G401.6 (cell line): ENCODE measurements around the gene HMBS.
"Not testable (repeated sequence)": the region's sequence is repeated elsewhere in the genome, so short reads cannot be mapped to it uniquely, and the experiment has no call there.

ENCODE experiments used
- FAIRE-seq: peaks from 2 replicates; lab custom pipeline; 2012; peaks lifted over from hg19 to GRCh38; lab: Jason Lieb, UNC

The HMBS gene

GRCh38 chr11:119118946-119119345, 34.3 kb downstream of the HMBS start:
- no peak for FAIRE-seq

- FAIRE-seq, result no peak
Measured at GRCh38 chr11:119120639-119121007, 35.9 kb downstream of the HMBS start.

GRCh38 chr11:119121008-119121810, 36.5 kb downstream of the HMBS start, which contains the start of gene HINFP:
Gene HINFP, plus strand, starts transcription at chr11:119121580. Its CDS starts 5,365 bp downstream, at chr11:119126945.
- FAIRE-seq, result peak; percentile 98

GRCh38 chr11:119121811-119122124, 37.1 kb downstream of the HMBS start:
- FAIRE-seq, result no peak

- FAIRE-seq, result no peak
Measured at GRCh38 chr11:119125821-119126220, 41.1 kb downstream of the HMBS start.

GRCh38 chr11:119126675-119127268, 42.1 kb downstream of the HMBS start:
- no peak for FAIRE-seq

- no peak for FAIRE-seq
Measured at GRCh38 chr11:119130662-119131061, 46.0 kb downstream of the HMBS start.

GRCh38 chr11:119134389-119134978, 49.8 kb downstream of the HMBS start:
- FAIRE-seq, result no peak

GRCh38 chr11:119139276-119139675, 54.6 kb downstream of the HMBS start:
- not testable (repeated sequence) for FAIRE-seq
